Hematopoietic multipotent progenitor cell treated with erythropoietin and hydrocortisone succinate and interleukin-3 and kit ligand, for 8 days (in vitro differentiated cells): ENCODE results near the gene FKBP6.
"Not testable (repeated sequence)": the region's sequence is repeated elsewhere in the genome, so short reads cannot be mapped to it uniquely, and the experiment has no call there.

Source experiments
- DNase-seq: peaks from one replicate; pipeline ENCODE4 v3.0.0-alpha.2; 2015

Gene FKBP6

GRCh38 chr7:73358590-73359275, 30.8 kb downstream of the FKBP6 start:
- DNase-seq = no peak

GRCh38 chr7:73359306-73359705, 31.3 kb downstream of the FKBP6 start:
- DNase-seq = no peak

DNA sequence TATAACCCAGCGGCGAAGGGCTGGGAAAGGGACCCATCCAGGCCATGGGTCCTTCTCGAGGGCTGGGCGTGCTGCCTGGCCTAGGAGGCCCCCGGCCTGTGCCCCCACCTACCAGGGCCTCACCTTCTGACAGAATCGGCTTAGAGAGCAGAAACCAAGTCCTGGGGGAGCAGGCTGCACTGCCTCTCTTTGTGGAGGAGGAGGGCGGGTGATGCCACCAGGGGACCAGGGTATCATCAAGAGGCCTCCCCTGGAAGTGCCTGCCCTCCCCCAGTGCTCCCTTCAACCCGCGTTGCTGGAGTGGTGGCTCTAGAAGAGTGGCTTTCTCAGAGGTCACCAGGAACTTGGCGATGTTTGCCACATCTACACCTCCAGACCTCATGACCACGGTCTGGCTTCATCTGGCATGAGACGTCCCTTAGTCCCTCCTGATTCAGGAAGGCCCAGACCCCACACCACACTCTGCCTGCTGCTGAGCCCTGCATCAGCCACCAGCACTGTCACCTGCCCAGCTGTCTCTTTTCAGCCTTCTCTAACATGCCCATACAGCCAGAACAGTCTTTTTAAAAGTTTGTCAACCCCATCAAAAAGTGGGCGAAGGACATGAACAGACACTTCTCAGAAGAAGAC, 31.9 kb downstream of the FKBP6 start:
- DNase-seq = no peak

DNA sequence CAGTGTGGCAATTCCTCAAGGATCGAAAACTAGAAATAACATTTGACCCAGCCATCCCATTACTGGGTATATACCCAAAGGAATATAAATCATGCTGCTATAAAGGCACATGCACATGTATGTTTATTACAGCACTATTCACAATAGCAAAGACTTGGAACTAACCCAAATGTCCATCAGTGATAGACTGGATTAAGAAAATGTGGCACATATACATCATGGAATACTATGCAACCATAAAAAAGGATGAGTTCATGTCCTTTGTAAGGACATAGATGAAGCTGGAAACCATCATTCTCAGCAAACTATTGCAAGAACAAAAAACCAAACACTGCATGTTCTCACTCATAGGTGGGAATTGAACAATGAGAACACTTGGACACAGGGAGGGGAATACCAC, 32.6 kb downstream of the FKBP6 start:
- DNase-seq = not testable (repeated sequence)

GRCh38 chr7:73363225-73364005, 35.5 kb downstream of the FKBP6 start:
- DNase-seq = no peak

DNA sequence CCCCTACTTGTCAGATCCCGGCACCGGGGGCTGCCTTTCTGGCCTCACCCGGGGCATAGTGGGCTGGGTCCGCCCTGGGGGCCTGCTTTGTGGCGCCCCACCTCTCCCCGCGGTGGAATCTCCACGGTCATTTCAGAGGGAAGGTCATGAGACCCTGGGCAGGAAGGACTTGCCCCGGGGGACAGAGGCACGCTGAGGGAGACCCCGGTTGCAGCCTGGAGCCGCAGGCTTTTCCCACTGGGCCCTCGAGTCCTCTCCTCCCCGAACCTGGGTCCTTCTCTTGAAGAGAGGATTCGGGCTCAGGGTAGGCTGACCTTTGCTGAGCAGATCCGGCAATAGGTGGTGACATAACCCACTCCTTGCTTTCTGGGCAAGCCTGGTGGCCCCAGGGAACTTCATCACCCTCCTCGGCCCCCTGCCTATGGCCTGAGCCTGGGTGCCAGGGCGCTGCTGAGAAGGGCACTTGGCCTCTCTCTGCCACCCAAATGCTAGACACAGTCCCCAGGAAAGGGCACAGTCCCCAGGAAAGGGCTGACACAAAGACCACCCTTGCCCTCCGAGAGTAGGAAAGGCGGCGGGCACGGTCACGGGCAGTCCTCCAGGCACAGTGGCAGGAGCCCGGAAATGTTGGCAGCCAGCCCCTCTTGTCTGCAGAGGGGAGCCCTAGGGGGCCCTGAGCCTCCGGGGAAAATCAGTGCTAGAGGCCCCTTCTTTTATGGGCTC, 36.2 kb downstream of the FKBP6 start:
- DNase-seq = no peak

DNA sequence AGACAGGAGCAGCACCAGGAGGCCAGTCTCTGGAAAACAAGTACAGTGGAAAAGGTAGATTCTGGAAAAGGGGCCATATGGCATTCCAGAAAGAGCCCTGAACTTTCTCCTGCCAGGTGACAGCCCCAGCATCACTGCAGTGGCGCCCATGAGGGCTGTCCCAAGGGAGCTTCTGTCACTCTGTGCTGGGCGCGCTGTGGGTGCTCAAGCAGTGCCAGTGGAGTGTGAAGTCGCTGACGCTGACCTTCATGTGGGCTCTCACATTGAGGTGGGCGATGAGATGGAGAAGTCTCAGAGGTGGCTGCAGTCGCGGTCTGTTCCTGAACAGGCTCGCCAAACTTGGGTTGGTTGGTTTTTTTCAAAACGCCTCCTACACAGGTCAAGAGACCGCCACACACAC, 38.2 kb downstream of the FKBP6 start:
- DNase-seq = no peak

DNA sequence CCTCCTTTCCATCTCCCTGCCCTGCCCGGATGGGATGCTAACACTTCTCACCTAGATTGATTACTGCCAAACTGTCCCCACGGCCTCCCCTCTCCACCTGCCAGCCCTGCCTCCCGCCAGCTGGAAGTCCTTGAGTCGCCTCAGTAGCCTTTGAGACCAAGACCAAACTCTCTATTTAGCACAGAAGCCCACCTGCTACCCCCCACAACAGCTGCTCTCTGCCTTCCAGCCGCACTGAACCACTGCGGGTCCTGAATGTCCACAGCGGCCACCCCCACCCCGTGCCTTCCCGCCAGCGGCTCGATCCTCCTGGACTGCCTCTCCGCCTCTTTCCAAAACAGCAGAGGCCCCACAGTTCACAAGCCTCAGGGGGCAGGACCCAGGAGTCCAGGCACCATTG, 39.0 kb downstream of the FKBP6 start:
- no peak for DNase-seq

DNA sequence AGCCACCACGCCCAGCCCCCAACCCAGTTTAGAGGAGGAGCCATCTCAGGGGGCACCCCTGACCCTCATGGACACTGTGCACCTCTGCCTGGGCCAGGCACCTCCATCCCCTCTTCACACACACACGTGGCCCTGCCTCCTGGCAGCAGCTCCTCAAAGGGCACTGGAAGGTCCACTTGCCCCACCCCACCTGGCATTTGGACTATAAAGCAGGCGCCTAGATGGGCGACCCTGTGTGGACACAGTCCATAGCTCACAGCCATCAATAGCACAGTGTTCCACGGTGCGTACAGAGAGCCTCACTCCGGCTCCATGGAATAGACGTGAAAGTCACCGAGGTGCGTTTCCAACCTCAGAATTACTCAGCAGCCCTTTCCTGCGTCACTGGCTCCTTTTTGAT, 41.0 kb downstream of the FKBP6 start:
- DNase-seq = no peak

DNA sequence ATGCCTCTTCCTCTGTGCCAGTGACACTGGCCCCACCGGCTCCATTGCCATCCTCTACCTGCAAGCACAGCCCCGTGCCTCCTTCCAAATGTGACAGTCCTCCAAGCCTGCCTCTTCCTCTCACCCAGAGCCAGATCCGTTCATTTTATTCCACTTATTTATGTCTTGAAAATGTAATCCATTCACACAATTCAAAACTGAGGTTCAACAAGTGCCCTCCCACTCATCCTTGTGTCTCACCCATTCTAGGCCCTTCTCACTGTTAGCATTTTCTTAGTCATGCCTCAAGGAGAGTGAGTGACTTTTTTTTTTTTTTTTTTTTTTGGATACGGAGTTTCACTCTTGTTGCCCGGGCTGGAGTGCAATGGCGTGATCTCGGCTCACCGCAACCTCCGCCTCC, 41.7 kb downstream of the FKBP6 start:
- DNase-seq = no peak

DNA sequence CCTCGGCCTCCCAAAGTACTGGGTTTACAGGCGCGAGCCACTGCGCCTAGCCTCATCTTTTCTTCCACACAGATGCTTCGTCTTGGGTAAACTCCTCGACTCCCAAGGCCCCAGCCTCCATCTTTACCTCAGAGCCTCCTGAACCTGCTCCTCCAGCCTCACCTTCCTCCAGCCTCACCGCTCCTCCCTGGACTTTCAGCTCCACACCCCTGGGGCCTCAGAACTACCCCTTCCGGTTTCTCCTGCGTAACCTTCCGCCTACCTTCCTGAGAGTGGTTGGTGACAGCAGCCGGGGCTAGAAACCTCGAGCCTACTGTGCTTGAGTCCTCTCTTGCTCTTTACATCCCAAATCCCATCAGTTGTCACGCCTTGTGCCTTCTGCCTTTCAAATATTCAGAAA, 45.8 kb downstream of the FKBP6 start:
- DNase-seq = no peak

GRCh38 chr7:73376262-73376661, 48.3 kb downstream of the FKBP6 start:
- DNase-seq = not testable (repeated sequence)

DNA sequence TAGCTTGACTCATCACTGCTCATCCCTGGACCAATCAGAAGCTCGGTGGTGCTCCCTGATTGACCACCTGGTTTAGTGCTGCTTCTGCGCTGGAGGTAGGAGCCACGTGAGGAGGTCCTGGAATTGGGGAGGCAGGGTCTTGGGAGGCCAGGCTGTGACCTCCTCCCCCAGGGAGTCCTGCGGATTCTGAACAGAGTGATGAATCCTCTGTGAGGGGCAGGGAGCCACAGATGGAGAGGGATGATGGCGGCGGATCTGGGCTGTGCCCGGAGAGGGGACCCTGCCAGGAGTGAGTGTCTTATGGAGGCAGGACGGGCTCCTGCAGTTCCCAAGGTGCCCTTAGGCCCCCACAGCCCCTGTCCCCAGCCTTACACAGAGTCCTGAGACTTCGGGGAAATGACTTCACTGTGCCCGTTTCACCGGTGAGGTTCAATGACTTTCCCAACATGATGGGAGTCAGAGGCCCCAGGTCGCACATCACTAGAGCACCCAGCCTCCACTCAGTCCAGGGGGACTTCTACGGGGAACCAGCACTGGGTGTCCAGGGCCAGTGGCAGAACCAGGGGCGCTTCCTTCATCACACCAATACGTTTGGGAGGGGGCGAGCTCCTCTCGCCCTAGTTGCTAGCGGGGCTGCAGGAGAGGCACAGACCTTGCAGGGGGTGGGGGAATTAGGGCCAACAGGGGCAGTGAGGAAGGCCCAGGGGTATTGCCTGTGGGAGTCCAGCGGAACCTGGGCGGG, 48.9 kb downstream of the FKBP6 start:
- DNase-seq = no peak

GRCh38 chr7:73377413-73378200, 49.6 kb downstream of the FKBP6 start:
- not testable (repeated sequence) for DNase-seq

DNA sequence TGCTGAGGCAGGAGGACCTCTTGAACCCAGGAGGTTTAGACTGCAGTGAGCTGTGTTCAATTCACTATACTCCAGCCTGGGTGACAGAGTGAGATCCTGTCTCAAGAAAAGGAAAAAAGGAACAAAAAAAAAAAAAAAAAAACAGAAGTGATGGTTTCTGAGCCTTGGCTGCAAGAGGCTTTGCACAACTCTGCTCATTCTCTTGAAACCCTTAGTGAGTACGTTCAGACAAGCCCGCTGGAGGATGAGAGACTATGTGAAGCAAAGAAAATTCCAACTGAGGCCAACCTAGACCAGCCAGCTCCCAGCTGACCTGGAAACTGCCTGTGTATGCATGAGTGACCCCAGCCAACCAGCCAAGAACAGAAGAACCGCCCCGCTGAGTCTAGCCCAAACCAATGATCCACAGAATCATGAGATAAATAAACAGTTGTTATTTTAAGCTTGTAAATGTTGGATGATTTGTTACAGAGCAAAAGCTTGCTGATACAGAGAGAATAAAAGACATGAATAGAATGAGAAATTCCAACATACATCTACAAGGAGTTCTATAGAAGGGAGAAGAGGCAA, 55.1 kb downstream of the FKBP6 start:
- DNase-seq = no peak

DNA sequence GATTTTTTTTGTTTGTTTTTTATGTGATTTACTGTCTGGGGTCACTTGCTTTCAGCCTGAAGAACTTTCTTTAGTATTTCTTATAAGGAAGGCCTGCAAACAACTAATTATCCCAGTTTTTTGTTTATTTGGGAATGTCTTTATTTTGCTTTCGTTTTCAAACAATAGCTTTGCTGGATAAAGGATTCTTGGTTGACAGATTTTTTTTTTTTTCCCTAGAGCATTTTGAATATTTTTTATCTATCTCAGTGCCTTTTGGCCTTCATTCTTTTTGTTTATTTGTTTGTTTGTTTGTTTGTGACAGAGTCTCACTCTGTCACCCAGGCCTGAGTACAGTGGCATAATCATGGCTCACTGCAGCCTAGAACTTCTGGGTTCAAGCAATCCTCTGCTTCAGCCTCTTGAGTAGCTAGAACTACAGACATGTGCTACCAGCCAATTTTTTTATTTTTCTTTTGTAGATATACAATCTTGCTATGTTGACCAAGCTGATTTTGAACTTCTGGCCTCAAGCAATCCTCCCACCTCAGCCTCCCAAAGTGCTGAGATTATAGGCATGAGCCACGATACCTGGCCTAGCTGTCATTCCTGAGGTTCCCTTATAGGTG, 59.4 kb downstream of the FKBP6 start:
- DNase-seq = no peak

GRCh38 chr7:73387908-73388414, 60.0 kb downstream of the FKBP6 start:
- DNase-seq = no peak

DNA sequence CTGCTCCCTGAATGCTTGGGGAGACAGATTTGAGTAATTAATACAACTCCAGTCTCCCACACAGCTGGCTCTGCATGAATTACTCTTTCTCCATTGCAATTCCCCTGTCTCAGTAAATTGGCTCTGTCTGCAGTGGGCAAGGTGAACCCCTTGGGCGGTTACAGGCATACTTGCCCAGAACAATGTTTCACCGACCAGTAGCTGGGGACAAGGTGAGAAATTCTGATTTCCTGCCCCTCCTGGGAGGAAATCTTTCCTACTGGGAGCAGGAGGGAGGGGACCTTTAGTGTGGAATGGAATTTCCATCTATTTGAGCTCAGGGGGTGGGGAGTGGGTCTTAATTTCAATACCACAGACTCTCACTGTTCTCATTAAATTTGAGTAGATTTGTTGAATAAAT, 63.4 kb downstream of the FKBP6 start:
- DNase-seq = no peak

- DNase-seq = peak; percentile 25
These were observed 66.5 kb downstream of the FKBP6 start for GRCh38 chr7:73394422-73394821.
